Activated naive CD4-positive, alpha-beta T cell treated with anti-CD3 and anti-CD28 coated beads for 36 hours (primary cell): ENCODE results near the gene GPR176. TPM values are rescaled to one million over a fixed set of nuclear protein-coding genes. Genes with fewer than 3 reads are reported as not detected.

Source experiments
- CTCF ChIA-PET: fragments of 350-600 bp; sonication (Branson Sonifier 250); formaldehyde crosslinking; loops from one replicate; lab custom pipeline; 2021; ENCODE audit warnings: antibody characterized with exemption; lab: Charles Lee
- DNase-seq: peaks from one replicate; pipeline ENCODE4 v3.0.0-alpha.2; 2020
- H3K27ac Mint-ChIP-seq: one replicate; pipeline ENCODE4 v1.8.0; 2021; ENCODE audit warnings: mild to moderate bottlenecking, mixed read lengths
- H3K27me3 Mint-ChIP-seq: one replicate; pipeline ENCODE4 v1.8.0; 2021; ENCODE audit warnings: low read depth, mixed read lengths
- H3K36me3 Mint-ChIP-seq: one replicate; pipeline ENCODE4 v1.8.0; 2021; ENCODE audit warnings: low read depth, mixed read lengths
- H3K4me1 Mint-ChIP-seq: one replicate; pipeline ENCODE4 v1.8.0; 2021; ENCODE audit warnings: low read depth, mixed read lengths
- H3K4me3 Mint-ChIP-seq: one replicate; pipeline ENCODE4 v1.8.0; 2021; ENCODE audit warnings: mild to moderate bottlenecking, moderate library complexity, mixed read lengths
- H3K9me3 Mint-ChIP-seq: one replicate; pipeline ENCODE4 v1.8.0; 2021; ENCODE audit warnings: mixed read lengths
- intact Hi-C: fragments of 100-400 bp; cut with micrococcal nuclease; formaldehyde crosslinking; loops from one replicate; pipeline ENCODE4 v1.15.1; 2023
- total RNA-seq, 2 experiments: library from RNA; stranded (reverse); gene quantifications; one replicate each; pipeline ENCODE4 v1.2.3, GENCODE V29; 2021

The GPR176 gene
- total RNA-seq, 2 experiments from 2014 or later: 0.17 to 0.24 TPM

GRCh38 chr15:39795486-39795885, 124.6 kb downstream of the GPR176 start:
- no peak overlapping the region for H3K27ac Mint-ChIP-seq
- no peaks in the 10 kb centered on the region for H3K36me3 Mint-ChIP-seq
- H3K27me3 Mint-ChIP-seq: peaks cover 24% of the 10 kb centered on the region
- no peaks in the 10 kb centered on the region for H3K4me1 Mint-ChIP-seq
- H3K9me3 Mint-ChIP-seq: no peaks in the 10 kb centered on the region
- H3K4me3 Mint-ChIP-seq: no peak overlapping the region
- CTCF ChIA-PET: no interaction called here
- intact Hi-C loops: no loop called here
- no peak for DNase-seq

GRCh38 chr15:39794954-39795353, 125.1 kb downstream of the GPR176 start:
- CTCF ChIA-PET: no interaction called here
- Mint-ChIP-seq H3K9me3 (no peaks in the 10 kb centered on the region), H3K27ac (no peak overlapping the region), H3K4me1 (no peaks in the 10 kb centered on the region), H3K36me3 (no peaks in the 10 kb centered on the region), H3K27me3 (peaks cover 21% of the 10 kb centered on the region), H3K4me3 (no peak overlapping the region)
- no peak for DNase-seq
- intact Hi-C loops: no loop called here

GRCh38 chr15:39793923-39794322, 126.1 kb downstream of the GPR176 start:
- no peaks in the 10 kb centered on the region for H3K36me3 Mint-ChIP-seq
- no peak for DNase-seq
- no peaks in the 10 kb centered on the region for H3K4me1 Mint-ChIP-seq
- CTCF ChIA-PET: no interaction called here
- no peaks in the 10 kb centered on the region for H3K9me3 Mint-ChIP-seq
- H3K27ac Mint-ChIP-seq: no peak overlapping the region
- peaks cover 21% of the 10 kb centered on the region for H3K27me3 Mint-ChIP-seq
- intact Hi-C loops: no loop called here
- no peak overlapping the region for H3K4me3 Mint-ChIP-seq

- H3K27me3 Mint-ChIP-seq: peaks cover 16% of the 10 kb centered on the region
- H3K4me1 Mint-ChIP-seq: peaks cover 8% of the 10 kb centered on the region
- no peak for DNase-seq
- H3K9me3 Mint-ChIP-seq: no peaks in the 10 kb centered on the region
- CTCF ChIA-PET: no interaction called here
- intact Hi-C loops: no loop called here
- no peak overlapping the region for H3K4me3 Mint-ChIP-seq
- H3K27ac Mint-ChIP-seq: no peak overlapping the region
- peaks cover under 1% of the 10 kb centered on the region for H3K36me3 Mint-ChIP-seq
Measured at GRCh38 chr15:39792844-39793335, 127.2 kb downstream of the GPR176 start.

- Mint-ChIP-seq H3K27ac (no peak overlapping the region), H3K4me1 (peaks cover 11% of the 10 kb centered on the region), H3K27me3 (peaks cover 12% of the 10 kb centered on the region), H3K4me3 (no peak overlapping the region), H3K9me3 (no peaks in the 10 kb centered on the region), H3K36me3 (peaks cover 3% of the 10 kb centered on the region)
- intact Hi-C loops: no loop called here
- CTCF ChIA-PET: no interaction called here
- DNase-seq: no peak
Measured at GRCh38 chr15:39792025-39792843, 127.8 kb downstream of the GPR176 start.

GRCh38 chr15:39789736-39790135, 130.3 kb downstream of the GPR176 start:
- CTCF ChIA-PET: interaction anchor here (1.3 to 2.7 kb wide), 3 partner anchors 85 to 485 kb away, joined by 4 to 9 read pairs (median 5); partner anchors contain the start of gene EIF2AK4
- H3K9me3 Mint-ChIP-seq: no peaks in the 10 kb centered on the region
- no peaks in the 10 kb centered on the region for H3K27me3 Mint-ChIP-seq
- H3K4me3 Mint-ChIP-seq: no peak overlapping the region
- DNase-seq: no peak
- H3K4me1 Mint-ChIP-seq: peaks cover 29% of the 10 kb centered on the region
- intact Hi-C loops: loop anchor here (10.0 kb wide), 2 partner anchors 1225 to 1725 kb away; partner anchors contain the start of gene RASGRP1
- no peak overlapping the region for H3K27ac Mint-ChIP-seq
- H3K36me3 Mint-ChIP-seq: peaks cover 3% of the 10 kb centered on the region

DNA sequence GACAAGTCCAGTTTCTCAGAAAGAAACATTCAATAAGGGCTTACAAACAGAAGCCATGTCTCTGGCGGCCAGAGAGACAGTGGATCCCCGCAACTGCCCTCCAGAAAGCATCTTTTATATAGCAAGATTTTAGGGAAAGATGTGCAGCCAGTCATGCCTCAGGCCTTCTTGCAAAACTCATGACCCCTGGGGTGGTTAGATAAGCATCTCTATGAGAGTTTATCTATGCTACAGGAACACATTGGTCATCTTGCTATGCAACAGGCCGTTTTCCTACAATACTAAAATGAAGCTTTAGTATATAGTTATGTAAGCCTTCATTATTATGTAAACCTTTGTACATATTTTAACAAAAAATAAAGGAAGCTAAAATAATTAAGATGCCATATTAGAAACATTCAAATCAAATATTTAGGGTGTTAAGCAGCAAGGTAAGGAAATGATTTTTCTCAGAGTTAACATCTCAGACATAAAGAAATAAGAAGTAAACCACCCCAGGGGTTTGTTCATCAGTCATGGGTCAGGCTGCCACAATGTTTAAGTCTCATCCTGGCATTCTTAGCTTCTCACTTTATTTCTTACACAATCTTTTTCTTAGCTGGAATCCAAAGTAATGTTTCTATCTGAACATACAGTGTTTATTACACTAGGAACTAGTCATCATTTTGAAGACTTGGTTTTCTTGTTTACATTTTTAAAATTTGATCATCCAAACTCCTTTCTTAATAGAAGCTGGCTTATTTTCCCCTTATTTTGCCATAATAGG, 131.1 kb downstream of the GPR176 start:
- CTCF ChIA-PET: interaction anchor here (0.6 to 2.7 kb wide), 7 partner anchors 11 to 486 kb away, joined by 3 to 9 read pairs (median 4); partner anchors contain the start of gene EIF2AK4
- intact Hi-C loops: loop anchor here (10.0 kb wide), 2 partner anchors 1224 to 1724 kb away; partner anchors contain the start of gene RASGRP1
- no peak for DNase-seq
- no peaks in the 10 kb centered on the region for H3K9me3 Mint-ChIP-seq
- no peak overlapping the region for H3K27ac Mint-ChIP-seq
- H3K27me3 Mint-ChIP-seq: no peaks in the 10 kb centered on the region
- peaks cover 36% of the 10 kb centered on the region for H3K4me1 Mint-ChIP-seq
- H3K36me3 Mint-ChIP-seq: peaks cover 3% of the 10 kb centered on the region
- no peak overlapping the region for H3K4me3 Mint-ChIP-seq

- H3K27ac Mint-ChIP-seq: no peak overlapping the region
- no peaks in the 10 kb centered on the region for H3K27me3 Mint-ChIP-seq
- peaks cover 3% of the 10 kb centered on the region for H3K36me3 Mint-ChIP-seq
- peaks cover 43% of the 10 kb centered on the region for H3K4me1 Mint-ChIP-seq
- DNase-seq: peak; percentile 37
- no peaks in the 10 kb centered on the region for H3K9me3 Mint-ChIP-seq
- CTCF ChIA-PET: interaction anchor here (0.7 to 2.7 kb wide), 7 partner anchors 10 to 491 kb away, joined by 3 to 9 read pairs (median 4); partner anchors contain the start of gene SRP14
- intact Hi-C loops: loop anchor here (10.0 kb wide), 2 partner anchors 1223 to 1723 kb away; partner anchors contain the start of gene RASGRP1
- no peak overlapping the region for H3K4me3 Mint-ChIP-seq
Measured at GRCh38 chr15:39788108-39788507, 132.0 kb downstream of the GPR176 start.

GRCh38 chr15:39787479-39787878, 132.6 kb downstream of the GPR176 start:
- intact Hi-C loops: loop anchor here (1.0 to 10.0 kb wide), 4 partner anchors 146 to 1723 kb away; partner anchors contain the start of gene RASGRP1
- H3K9me3 Mint-ChIP-seq: no peaks in the 10 kb centered on the region
- CTCF ChIA-PET: interaction anchor here (0.7 to 2.7 kb wide), 12 partner anchors 29 to 492 kb away, joined by 3 to 9 read pairs (median 4); partner anchors contain the start of gene SRP14
- no peaks in the 10 kb centered on the region for H3K27me3 Mint-ChIP-seq
- peaks cover 43% of the 10 kb centered on the region for H3K4me1 Mint-ChIP-seq
- DNase-seq: no peak
- H3K27ac Mint-ChIP-seq: no peak overlapping the region
- H3K4me3 Mint-ChIP-seq: no peak overlapping the region
- H3K36me3 Mint-ChIP-seq: peaks cover 3% of the 10 kb centered on the region

DNA sequence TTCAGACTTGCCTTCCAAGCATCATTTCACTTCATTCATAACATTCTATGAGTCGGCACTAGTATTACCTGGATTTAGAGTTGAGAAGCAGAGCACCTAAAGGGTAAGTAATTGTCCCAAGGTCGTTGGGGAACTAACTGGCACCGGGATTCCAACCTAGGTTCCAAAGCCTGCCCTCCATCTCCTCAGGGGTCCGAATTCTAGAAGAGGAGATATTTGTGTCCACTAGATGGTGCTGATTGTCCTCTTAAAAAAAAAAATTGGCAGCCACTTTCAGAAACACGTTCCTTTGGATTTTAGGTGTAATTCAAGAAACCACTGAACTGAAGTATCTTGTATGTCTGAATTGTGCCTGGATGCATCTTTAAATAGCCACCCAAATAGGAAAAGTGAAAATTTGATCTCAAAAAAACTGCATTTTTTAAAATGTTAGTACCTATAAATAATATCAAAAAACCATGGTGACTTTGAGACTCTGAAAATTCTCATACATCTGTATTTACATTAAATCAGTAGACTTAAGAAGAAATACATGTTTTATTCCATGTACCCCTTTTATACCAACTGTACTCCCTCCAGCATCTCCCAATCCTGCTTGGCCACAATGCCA, 133.5 kb downstream of the GPR176 start:
- CTCF ChIA-PET: interaction anchor here (0.6 to 2.8 kb wide), 6 partner anchors 36 to 487 kb away, joined by 3 to 17 read pairs (median 4); no protein-coding TSS in a partner anchor
- intact Hi-C loops: loop anchor here (1.0 to 10.0 kb wide), 6 partner anchors 89 to 1722 kb away; partner anchors contain the start of gene RASGRP1
- Mint-ChIP-seq H3K36me3 (peaks cover 3% of the 10 kb centered on the region), H3K4me3 (no peak overlapping the region), H3K4me1 (peaks cover 48% of the 10 kb centered on the region), H3K27me3 (no peaks in the 10 kb centered on the region), H3K27ac (no peak overlapping the region), H3K9me3 (no peaks in the 10 kb centered on the region)
- no peak for DNase-seq

GRCh38 chr15:39785841-39786240, 134.2 kb downstream of the GPR176 start:
- no peaks in the 10 kb centered on the region for H3K27me3 Mint-ChIP-seq
- intact Hi-C loops: loop anchor here (1.0 to 10.0 kb wide), 5 partner anchors 89 to 1721 kb away; partner anchors contain the start of gene RASGRP1
- no peak for DNase-seq
- CTCF ChIA-PET: interaction anchor here (0.5 to 2.8 kb wide), 7 partner anchors 29 to 487 kb away, joined by 3 to 17 read pairs (median 4); no protein-coding TSS in a partner anchor
- H3K27ac Mint-ChIP-seq: no peak overlapping the region
- peaks cover 3% of the 10 kb centered on the region for H3K36me3 Mint-ChIP-seq
- H3K4me3 Mint-ChIP-seq: no peak overlapping the region
- peaks cover 54% of the 10 kb centered on the region for H3K4me1 Mint-ChIP-seq
- H3K9me3 Mint-ChIP-seq: no peaks in the 10 kb centered on the region
